Activated CD4-positive, alpha-beta T cell treated with anti-CD3 and anti-CD28 coated beads, Interleukin-2, amount 10 ng/mL, durations not matched to agents 24 days and 14 days (primary cell): ENCODE data around the gene GTF2H1. TPM values are rescaled to one million over a fixed set of nuclear protein-coding genes. Genes with fewer than 3 reads are reported as not detected.
A peak's percentile ranks its signal among the peaks of the same experiment; 100 is the strongest.
"Not testable (repeated sequence)": the region's sequence is repeated elsewhere in the genome, so short reads cannot be mapped to it uniquely, and the experiment has no call there.

ENCODE experiments used
- DNase-seq: peaks from one replicate; pipeline ENCODE4 v3.0.0; 2022
- H3K27ac Mint-ChIP-seq: one replicate; pipeline ENCODE4 v1.8.0; 2022; ENCODE audit warnings: mild to moderate bottlenecking, mixed read lengths
- H3K27me3 Mint-ChIP-seq: one replicate; pipeline ENCODE4 v1.8.0; 2022; ENCODE audit warnings: mixed read lengths
- H3K36me3 Mint-ChIP-seq: one replicate; pipeline ENCODE4 v1.8.0; 2022; ENCODE audit warnings: low read depth, mild to moderate bottlenecking, mixed read lengths
- H3K4me1 Mint-ChIP-seq: one replicate; pipeline ENCODE4 v1.8.0; 2021; ENCODE audit warnings: mixed read lengths
- H3K4me3 Mint-ChIP-seq: one replicate; pipeline ENCODE4 v1.8.0; 2022; ENCODE audit warnings: mild to moderate bottlenecking, moderate library complexity, mixed read lengths
- H3K9me3 Mint-ChIP-seq: one replicate; pipeline ENCODE4 v1.8.0; 2021; ENCODE audit warnings: mixed read lengths
- intact Hi-C: fragments of 100-400 bp; cut with micrococcal nuclease; formaldehyde crosslinking; loops from one replicate; pipeline ENCODE4 v1.15.1; 2023
- total RNA-seq: library from RNA; stranded (reverse); gene quantifications from 2 replicates; pipeline ENCODE4 v1.2.3, GENCODE V29; 2022

GTF2H1 gene
- total RNA-seq, 1 donor from 2014 or later, result 55.7 TPM

DNA sequence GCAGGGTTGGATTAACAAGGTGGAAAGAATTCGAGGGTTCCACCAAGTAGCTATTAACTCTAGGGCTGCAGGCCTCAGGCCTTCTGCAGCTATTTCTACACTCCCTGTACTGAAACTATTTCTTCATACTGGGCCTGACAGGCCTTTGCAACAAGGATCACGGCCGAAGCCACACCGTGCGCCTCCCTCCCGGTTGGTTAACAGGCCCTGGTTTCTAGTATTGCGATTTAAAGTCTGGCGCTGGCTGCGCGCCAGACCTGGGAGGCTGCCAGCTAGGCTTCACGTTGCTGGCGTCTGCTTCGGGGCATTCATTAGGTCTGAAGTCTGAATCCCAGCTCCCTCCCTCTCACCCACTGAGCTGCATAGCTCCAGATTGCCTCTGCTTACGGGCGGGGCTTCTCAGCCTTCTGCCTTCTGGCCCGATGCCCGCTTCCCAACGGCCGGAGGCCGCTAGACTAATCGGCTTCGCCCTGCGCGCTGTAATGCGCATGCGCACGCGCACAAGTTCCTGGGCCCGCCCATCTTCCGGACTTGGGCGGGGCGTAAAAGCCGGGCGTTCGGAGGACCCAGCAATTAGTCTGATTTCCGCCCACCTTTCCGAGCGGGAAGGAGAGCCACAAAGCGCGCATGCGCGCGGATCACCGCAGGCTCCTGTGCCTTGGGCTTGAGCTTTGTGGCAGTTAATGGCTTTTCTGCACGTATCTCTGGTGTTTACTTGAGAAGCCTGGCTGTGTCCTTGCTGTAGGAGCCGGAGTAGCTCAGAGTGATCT lies 73.6 kb downstream of the GTF2H1 start:
- intact Hi-C loops, result loop anchor here (1.0 to 10.0 kb wide), 6 partner anchors 130 to 1121 kb away; partner anchors contain the start of genes E2F8, NUCB2, SAAL1 and SERGEF
- no peaks in the 10 kb centered on the region for H3K9me3 Mint-ChIP-seq
- peaks cover 62% of the 10 kb centered on the region for H3K36me3 Mint-ChIP-seq
- peaks cover 54% of the 10 kb centered on the region for H3K4me1 Mint-ChIP-seq
- DNase-seq, result peak; percentile 99
- H3K4me3 Mint-ChIP-seq, result peak overlapping the region; percentile 97
- no peaks in the 10 kb centered on the region for H3K27me3 Mint-ChIP-seq
- H3K27ac Mint-ChIP-seq, result peak overlapping the region; percentile 98

DNA sequence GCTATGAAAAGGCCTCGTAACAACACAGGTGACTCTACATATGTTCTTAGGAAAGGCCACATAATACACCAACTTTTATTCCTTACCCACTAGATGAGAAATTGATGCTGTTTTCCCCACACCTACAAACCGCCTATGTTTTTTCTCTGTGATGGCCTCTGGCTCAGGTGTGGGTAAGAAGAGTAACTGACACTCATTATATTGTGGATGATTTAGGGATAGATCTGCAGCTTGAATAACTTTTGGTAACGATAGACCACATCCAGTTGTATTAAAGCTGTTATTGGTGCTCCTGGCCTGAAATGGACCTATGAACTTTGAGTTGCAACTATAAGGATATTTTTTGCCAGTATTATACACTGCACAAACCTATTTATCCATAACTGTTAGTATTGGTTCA lies 75.6 kb downstream of the GTF2H1 start:
- intact Hi-C loops, result loop anchor here (5.0 to 10.0 kb wide), 5 partner anchors 156 to 1123 kb away; partner anchors contain the start of genes E2F8, NUCB2, SAAL1 and SERGEF
- no peaks in the 10 kb centered on the region for H3K27me3 Mint-ChIP-seq
- H3K4me1 Mint-ChIP-seq, result peaks cover 43% of the 10 kb centered on the region
- no peak for DNase-seq
- H3K27ac Mint-ChIP-seq, result peak overlapping the region; percentile 39
- peaks cover 77% of the 10 kb centered on the region for H3K36me3 Mint-ChIP-seq
- H3K9me3 Mint-ChIP-seq, result no peaks in the 10 kb centered on the region
- H3K4me3 Mint-ChIP-seq, result peak overlapping the region; percentile 79

DNA sequence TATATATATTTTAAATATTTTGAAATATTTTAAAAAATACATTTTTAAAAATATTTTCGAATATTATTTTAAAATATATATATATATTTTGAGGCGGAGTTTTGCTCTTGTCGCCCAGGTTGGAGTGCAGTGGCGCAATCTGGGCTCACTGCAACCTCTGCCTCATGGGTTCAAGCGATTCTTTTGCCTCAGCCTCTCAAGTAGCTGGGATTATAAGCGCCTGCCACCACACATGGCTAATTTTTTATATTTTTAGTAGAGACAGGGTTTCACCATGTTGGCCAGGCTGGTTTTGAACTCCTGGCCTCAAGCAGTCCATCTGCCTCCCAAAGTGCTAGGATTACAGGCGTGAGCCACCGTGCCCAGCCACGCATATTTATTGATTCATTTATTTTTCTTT lies 78.7 kb downstream of the GTF2H1 start:
- DNase-seq, H3K27me3 Mint-ChIP-seq, intact Hi-C loops, H3K9me3 Mint-ChIP-seq, H3K4me3 Mint-ChIP-seq, H3K27ac Mint-ChIP-seq: not testable (repeated sequence)
- Mint-ChIP-seq H3K36me3 (peaks cover 81% of the 10 kb centered on the region), H3K4me1 (peaks cover 42% of the 10 kb centered on the region)

GRCh38 chr11:18404062-18404461 lies 81.7 kb downstream of the GTF2H1 start:
- peaks cover 76% of the 10 kb centered on the region for H3K36me3 Mint-ChIP-seq
- no peaks in the 10 kb centered on the region for H3K27me3 Mint-ChIP-seq
- no peaks in the 10 kb centered on the region for H3K9me3 Mint-ChIP-seq
- no peak overlapping the region for H3K27ac Mint-ChIP-seq
- H3K4me1 Mint-ChIP-seq, result peaks cover 30% of the 10 kb centered on the region
- DNase-seq, result no peak
- intact Hi-C loops, result no loop called here
- no peak overlapping the region for H3K4me3 Mint-ChIP-seq

DNA sequence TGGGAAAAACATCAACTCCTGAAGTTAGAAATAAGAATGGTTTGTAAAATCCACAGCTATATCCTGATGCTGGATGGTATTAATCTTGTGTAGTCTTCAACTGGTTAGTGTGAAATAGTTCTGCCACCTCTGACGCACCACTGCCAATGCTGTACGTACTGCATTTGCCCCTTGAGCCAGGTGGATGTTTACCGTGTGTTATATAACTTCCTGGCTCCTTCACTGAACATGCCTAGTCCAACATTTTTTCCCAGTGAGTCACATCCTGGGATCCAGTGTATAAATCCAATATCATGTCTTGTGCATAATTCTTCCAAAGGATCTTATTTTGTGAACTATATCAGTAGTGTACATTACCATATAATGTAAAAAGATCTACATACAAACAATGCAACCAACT lies 85.0 kb downstream of the GTF2H1 start:
- H3K9me3 Mint-ChIP-seq, H3K4me3 Mint-ChIP-seq, DNase-seq, H3K27ac Mint-ChIP-seq, H3K27me3 Mint-ChIP-seq, intact Hi-C loops: not testable (repeated sequence)
- H3K4me1 Mint-ChIP-seq, result peaks cover 24% of the 10 kb centered on the region
- peaks cover 56% of the 10 kb centered on the region for H3K36me3 Mint-ChIP-seq

DNA sequence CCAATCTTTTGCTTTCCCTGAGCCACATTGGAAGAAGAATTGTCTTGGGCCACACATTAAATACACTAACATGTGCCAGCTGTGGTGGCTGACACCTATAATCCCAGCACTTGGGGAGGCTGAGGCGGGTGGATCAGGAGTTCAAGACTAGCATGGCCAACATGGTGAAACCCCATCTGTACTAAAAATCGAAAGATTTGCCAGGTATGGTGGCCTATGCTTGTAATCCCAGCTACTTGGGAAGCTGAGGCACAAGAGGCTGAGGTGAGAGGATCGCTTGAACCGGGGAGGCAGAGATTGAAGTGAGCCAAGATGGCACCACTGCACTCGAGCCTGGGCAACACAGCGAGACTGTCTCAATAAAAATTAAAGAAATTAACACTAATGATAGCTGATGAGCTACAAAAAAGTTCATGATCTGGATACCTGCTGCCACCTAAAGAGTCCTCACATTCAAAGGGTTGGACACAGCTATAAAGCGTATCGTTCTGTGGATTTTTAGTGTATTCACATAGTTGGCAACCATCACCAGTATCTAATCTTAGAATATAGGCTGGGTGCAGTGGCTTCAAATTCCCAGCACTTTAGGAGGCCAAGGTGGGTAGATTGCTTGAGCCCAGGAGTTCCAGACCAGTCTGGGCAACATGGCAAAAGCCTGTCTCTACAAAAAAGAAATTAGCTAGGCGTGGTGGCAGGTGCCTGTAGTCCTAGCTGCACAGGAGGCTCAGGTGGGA lies 86.4 kb downstream of the GTF2H1 start:
- DNase-seq, result no peak
- Mint-ChIP-seq H3K27me3 (no peaks in the 10 kb centered on the region), H3K36me3 (peaks cover 44% of the 10 kb centered on the region), H3K27ac (no peak overlapping the region), H3K4me1 (peaks cover 16% of the 10 kb centered on the region), H3K9me3 (peaks cover 4% of the 10 kb centered on the region), H3K4me3 (no peak overlapping the region)
- intact Hi-C loops, result no loop called here

GRCh38 chr11:18416459-18416858 lies 94.1 kb downstream of the GTF2H1 start:
- Mint-ChIP-seq H3K4me1 (peaks cover 2% of the 10 kb centered on the region), H3K9me3 (no peaks in the 10 kb centered on the region), H3K4me3 (no peak overlapping the region), H3K36me3 (no peaks in the 10 kb centered on the region), H3K27ac (no peak overlapping the region), H3K27me3 (no peaks in the 10 kb centered on the region)
- intact Hi-C loops, result no loop called here
- DNase-seq, result no peak

Other genes with a start within 250 kb of the GTF2H1 start
- gene SAAL1, start 216.5 kb upstream of the GTF2H1 start, total RNA-seq, result 40.1 and 43.5 TPM in 2 replicates
- gene MRGPRX3, start 190.0 kb upstream of the GTF2H1 start, total RNA-seq, result not detected in 2 replicates
- not detected in 2 replicates for gene MRGPRX4, start 149.7 kb upstream of the GTF2H1 start, total RNA-seq
- not detected in 2 replicates for gene SAA4, start 85.8 kb upstream of the GTF2H1 start, total RNA-seq
- not detected in 2 replicates for gene SAA2, start 73.9 kb upstream of the GTF2H1 start, total RNA-seq
- not detected in 2 replicates for gene SAA1, start 56.3 kb upstream of the GTF2H1 start, total RNA-seq
- gene HPS5, start 427 bp upstream of the GTF2H1 start, total RNA-seq, result 20.5 and 24.5 TPM in 2 replicates
- gene LDHA, start 72.0 kb downstream of the GTF2H1 start, total RNA-seq, result 1,753 and 1,772 TPM in 2 replicates
- 0.64 TPM in 1 of 2 replicates, not detected in the other for gene LDHC, start 89.8 kb downstream of the GTF2H1 start, total RNA-seq
- gene LDHAL6A, start 133.3 kb downstream of the GTF2H1 start, total RNA-seq, result not detected in 2 replicates
- 39.6 and 43.5 TPM in 2 replicates for gene TSG101, start 204.4 kb downstream of the GTF2H1 start, total RNA-seq